Central memory CD4-positive, alpha-beta T cell (primary cell): Measurements from ENCODE around the gene DPF3.
A peak's percentile ranks its signal among the peaks of the same experiment; 100 is the strongest.

Experiments used
- DNase-seq: peaks from one replicate; pipeline ENCODE4 v3.0.0; 2022

DPF3 gene

DNA sequence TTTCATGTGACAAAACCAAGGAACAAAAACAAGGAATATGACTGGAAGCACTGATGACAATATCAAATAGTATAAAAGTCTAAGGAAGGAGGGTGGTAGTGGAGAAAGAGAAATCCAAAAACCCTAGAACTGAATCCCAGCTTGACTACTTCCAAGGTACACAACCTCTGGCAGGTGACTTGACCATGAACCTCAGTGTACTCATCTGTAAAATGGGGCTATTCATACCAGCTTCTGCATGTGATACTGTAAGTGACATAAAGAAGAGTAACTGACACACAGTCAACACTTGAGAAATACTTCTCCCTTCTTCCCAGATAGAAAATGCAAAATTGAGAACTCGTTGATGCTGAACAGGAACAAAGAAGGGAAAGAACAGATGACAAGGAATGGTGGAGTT, 10.3 kb upstream of the DPF3 start:
- DNase-seq: no peak

DNA sequence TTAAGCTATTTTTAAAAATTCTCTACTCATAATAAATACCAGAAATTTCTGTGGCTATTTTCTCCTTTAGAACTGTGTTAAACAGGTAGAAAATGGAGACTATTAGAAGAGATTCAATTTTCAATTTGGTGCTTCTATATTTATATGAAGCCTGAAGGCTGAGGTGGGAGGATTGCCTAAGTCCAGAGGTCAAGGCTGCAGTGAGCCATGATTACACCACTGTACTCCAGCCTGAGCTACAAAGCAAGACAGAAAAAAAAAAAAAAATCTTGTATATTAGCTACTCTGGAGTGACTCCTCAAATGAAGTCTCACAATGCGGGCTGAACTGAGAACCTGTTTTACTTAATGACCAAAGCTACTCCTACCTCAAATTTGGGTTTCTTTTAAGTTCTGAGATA, 9.8 kb upstream of the DPF3 start:
- no peak for DNase-seq

DNA sequence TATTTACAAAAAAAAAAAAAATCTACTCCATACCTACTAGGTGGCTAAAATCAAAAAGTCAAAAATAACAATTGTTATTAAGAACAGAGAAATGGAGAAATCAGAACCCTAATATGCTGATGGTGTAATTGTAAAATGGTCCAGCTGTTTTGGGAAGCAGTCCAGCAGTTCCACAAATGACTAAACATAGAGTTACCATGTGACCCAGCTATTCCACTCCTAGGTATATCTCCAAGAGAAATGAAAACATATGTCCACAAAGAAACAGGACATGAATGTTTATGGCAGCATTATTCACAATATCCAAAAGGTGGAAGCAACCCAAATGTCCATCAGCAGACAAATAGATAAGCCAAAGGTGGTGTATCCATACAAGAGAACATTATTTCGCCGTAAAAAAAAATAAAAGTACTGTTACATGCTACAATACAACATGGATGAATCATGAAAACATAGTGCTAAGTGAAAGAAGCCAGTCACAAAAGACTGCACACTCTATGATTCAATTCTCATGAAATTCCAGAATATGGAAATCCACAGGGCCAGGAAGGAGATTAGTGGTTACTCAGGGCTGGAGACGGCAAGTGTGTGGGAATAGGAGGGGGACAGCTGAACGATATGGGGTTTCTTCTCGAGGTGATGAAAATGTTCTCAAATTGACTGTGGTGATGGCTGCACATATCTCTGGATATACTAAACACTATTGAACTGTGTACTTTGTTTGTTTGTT, 9.1 kb upstream of the DPF3 start:
- no peak for DNase-seq

DNA sequence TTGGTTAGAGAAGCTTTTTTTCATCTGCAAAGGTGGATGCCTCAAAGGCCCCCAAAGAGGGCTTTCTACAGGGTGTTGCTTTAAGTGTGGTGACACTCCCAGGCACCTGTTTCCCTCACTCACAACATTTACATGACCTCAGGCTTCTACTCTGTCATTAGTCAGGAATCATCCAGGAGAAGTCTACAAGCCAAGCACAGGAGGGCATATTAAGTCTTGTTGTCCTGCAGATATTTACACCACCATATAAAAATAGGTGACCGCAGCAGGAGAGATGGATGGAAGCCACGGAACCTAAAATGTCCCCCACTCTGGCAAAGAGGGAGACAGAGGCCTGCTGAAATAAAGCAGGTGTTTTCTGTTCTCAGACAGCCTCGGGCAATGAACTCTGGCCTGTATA, 7.5 kb upstream of the DPF3 start:
- DNase-seq: no peak

DNA sequence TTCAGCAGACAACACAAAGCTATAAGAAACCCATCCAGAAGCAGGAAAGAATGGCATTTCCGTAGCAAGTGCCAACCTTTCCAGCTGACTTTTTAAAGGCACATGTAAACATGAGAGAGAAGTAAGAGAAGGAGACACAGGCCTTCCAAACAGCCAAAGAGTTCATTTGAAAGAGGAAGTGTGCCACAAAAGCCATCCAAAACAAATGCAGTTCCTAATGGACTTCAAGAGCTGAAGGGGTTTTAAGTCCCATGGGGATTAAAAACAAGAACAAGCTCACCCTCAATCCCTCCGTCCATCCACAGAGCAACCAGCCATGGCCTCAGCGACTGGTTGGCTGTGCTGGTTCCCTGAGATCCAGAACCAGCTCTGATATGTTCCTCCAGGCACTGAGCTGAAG, 4.5 kb upstream of the DPF3 start:
- DNase-seq: no peak

DNA sequence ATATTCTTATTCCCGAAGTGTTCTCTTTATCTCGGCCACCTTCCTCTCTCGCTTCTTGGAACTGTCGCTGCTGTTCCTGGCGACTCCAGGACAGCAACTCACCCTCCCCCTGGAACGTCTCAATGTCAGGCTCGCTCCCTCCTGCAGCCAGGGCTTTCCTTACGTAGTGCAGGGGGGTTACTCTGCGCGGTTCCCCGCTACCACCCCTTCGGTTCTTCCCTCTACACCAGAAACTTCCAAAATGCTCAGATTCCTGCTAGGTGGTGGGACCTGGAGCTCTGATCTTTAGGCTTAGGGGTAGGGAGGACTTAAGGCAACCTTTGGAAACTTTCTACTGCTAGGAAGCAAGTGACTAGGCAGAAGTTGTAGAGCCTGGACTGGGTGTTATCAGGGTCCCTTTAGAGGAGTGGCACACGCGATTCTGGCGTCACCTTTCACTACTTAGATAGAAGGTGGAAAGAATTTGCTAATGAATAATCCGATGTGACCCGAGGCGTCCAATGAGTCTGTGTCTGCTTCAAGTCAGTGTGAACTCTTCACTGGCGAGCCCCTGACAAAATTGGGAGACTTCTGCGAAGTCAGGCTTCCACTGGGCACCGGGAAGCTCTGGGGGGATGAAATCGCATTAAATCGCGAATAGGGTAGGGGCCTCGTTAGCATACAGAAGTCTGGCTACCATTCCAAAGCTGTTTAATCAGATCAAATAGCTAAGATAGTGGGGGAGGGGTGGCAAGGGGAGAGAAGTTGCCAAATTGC, 900 bp upstream of the DPF3 start:
- DNase-seq: peak; percentile 4

DNA sequence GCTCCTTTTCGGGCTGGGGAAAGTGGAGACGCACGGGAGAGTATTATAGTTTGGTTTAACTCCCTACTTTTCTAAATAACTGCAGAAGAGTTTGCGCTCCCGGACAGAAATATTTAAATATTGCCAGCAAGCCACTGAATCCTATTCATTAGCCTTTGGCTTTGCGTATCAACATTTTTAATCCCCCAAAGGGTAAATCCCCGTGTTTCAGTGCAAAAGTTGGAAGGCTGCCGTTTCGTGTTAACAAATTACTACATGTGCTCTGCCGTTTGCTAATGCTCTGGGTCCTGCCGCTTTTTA, 372 bp upstream of the DPF3 start:
- no peak for DNase-seq

DNA sequence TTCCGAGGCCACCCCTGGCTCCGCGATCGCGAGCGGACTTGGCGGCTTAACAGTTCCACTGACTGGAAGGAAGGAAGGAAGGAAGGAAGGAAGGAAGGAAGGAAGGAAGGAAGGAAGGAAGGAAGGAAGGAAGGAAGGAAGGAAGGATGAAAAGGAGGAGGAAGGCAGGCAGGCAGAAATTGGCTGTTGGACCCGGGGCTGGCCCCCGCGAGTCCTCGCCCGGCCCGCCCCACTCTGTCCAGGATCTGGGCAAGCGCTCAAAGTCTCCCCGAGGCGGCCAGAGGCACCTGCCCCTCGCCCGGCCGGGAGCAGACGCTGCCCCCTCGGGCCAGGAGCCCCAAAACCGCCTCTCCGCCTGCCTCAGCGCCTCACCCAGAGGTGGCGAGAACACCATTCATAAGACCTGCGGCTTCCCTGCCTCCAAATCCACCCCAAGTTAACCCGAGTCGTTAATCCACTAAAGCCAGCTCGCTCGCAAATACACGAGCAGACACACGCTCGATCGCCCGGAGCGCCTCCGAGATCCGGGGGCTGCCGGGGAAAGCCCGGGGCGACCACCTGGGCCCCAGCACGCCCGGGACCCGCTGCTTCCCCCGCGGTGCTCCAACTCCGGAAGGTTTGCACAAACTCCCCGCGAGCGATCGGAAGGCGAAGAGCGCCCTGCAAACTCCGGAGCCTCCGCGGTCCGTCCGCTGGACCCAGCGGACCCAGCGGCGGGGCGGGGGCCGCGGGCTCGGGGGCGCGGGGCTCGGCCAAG, 844 bp downstream of the DPF3 start:
- peak; percentile 19 for DNase-seq

DNA sequence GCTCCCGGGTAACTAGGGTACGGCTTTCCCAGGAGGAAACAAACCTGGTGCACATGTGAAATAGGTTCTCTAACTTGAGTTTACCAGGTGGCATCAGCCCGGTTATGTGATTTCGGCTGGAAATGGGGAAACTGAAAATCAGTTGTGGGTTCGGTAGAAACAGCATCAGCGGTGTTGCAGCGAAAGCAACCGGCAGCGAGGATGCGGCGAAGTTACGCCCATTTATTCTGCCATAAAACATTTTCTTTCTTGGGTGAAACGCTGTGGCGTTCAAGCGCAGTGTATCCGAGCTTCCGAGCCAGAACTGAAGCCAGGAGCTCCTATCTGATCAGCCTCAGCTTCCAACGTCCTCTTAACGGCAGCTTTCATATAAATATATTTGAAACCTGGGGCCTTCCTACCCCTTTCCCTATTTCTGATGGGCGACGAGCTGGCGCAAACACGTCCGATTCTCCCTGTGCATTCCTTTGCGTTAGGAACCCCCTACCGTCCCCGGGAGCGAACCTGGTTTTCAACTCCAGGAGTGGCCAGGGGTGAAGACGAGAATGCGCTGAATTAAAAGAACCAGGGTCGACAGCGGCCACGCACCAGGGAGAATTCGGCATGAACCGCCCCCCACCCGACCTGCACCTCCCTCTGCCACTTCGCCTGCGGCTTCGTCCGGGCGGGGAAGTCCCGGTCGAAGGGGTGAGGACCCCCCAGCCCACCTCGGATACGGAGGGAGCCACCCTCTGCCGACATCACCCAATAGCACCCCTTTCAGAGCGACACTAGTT, 1.6 kb downstream of the DPF3 start:
- DNase-seq: peak; percentile 19

DNA sequence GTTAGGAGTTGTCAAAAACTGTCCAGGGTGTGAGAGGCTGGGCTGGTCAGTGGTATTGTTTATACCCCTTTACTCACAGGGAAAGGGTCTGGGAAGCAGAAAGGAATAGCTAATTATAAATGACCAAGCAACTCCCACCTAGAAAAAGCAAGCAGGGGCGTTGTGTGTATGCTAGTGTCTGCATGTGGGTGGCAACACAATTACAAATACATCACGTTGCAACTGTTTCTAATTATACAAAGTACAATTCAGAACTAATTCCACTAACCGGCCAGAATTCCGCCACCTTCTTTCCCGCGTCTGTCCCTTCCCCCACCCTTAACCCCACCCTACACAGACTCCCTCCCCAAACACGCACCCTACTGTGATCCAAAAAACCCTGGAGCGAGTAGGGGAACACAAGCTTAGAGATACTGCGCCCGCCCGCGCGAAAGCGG, 2.2 kb downstream of the DPF3 start:
- no peak for DNase-seq

DNA sequence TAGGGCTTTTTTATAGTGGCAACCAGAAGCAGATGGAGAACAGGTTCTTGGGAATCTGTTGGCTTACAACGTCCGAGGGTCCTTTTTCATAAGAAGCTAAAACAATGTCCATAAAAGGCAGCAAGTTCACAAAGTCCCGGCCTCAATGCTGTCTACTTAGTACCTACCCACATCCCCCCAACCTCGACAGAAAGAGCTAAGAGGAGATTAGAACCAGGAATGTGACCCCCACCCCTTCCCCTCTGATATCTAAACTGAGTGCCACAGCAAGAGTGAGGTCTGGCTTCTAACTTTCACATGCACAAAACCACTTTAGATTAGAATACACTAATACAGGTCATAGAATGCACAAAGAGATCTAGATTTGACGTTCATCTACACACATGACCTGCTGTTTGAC, 4.5 kb downstream of the DPF3 start:
- no peak for DNase-seq

DNA sequence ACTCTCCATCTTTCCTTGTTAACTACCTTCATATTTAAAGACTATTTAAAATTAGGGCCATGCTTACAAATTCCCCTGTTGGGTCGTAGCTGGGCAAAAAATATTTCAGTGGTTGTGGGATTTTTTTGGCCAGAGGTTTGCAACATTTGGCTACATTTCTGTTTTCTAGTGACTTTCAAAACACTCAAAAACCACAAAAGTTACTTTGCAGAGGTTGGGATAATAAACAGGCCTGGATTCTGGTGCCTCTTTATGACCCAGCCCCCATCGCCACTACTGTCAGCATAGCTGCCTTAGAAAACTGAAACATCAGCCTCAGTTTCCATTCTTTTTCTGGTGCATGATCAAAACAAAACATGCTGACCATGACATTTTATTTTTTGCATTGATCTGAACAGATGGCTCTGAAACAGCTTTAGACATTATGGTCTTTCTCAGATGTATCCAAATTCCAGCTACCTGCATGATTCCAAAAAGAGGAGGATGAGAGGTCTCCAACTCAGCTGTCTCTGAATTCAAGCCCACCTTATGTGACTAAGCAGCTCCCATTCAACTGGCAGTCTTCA, 5.2 kb downstream of the DPF3 start:
- no peak for DNase-seq

DNA sequence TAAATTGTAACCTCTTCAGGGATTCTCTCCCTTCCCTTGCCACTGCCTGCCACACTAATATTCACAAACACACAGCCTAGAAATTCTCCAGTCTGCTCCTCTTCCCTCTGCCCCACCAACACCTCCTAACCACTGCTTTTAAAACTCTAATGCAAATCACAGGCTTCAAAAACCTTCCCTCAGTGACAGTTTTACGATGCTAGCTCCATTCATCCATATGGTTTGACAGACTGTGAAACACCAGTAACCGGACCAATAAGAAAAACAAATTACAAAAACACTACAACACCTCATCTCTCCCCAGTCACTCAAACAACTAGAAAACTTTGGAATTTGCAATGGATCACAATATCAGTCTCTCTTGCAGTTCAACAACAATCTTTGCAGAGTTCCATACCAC, 5.7 kb downstream of the DPF3 start:
- no peak for DNase-seq

DNA sequence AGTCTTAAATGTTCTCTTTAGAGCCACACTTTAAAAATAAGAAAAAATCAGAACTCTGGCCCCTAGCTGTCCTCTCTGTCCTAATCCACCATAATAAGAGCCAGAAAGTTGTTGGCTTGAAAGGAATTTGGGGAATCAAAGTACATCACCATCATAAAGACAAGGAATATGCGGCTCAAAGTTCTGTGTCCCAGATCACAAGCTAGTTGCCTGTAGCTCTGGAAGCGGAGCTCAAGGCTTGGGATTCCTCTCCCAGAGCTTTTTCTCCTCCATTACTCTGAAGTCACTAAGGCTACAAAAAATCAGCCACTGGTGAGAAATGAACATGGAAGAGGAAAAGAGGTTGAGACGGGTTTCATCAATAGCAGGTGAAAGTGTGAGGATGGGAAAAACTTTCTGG, 6.4 kb downstream of the DPF3 start:
- DNase-seq: no peak

DNA sequence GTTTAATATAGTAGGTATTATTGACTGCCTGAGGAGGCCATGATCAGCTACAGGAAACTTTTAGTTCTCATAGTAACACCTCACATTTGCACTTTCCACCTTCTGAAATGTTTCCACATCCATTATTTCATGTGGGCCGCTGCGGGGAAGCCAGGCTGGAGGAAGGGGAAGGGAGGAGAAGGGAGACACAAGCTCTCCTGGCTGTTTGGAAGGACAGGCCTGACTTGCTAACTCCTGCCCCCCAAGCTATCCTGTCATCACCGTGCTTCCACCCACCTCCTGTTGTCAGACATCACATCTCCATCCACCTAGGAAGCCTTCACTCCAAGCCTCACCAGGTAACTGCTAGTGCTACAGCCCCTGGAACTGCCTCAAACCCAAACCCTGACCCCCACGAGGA, 9.5 kb downstream of the DPF3 start:
- DNase-seq: no peak

DNA sequence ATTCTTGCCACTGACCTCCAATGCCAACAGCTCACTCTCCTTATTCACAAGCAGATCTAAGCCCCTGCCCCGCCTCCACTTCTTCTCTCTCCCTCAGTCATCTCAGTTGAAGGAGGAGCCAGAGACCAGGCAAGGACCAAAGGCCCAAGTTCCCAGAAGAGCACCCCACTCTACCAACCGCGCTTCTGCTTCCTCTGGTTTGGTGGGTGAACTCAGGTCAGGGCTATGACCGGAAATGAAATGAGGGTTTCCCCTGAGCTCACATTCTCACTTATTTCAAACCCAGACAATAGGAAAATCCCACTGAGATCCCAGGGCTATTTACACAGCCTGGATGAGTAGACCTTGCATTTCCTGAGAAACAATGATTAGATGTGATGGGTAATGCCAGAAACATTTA, 9.9 kb downstream of the DPF3 start:
- no peak for DNase-seq

DNA sequence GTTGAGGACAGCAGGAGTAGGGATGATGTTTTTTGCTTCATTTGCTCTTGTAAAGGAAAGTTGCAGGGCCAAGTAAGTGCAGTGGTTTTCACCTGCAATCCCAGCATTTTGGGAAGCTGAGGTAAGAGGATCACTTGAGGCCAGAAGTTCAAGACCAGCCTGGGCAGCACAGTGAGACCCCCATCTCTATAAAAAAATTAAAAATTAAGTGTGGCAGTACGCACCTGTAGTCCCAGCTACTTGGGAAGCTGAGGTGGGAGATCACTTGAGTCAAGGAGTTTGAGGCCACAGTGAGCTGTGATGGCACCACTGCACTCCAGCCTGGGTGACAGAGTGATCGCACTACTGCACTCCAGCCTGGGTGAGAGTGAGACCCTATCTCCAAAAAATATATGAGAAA, 10.8 kb downstream of the DPF3 start:
- DNase-seq: no peak

DNA sequence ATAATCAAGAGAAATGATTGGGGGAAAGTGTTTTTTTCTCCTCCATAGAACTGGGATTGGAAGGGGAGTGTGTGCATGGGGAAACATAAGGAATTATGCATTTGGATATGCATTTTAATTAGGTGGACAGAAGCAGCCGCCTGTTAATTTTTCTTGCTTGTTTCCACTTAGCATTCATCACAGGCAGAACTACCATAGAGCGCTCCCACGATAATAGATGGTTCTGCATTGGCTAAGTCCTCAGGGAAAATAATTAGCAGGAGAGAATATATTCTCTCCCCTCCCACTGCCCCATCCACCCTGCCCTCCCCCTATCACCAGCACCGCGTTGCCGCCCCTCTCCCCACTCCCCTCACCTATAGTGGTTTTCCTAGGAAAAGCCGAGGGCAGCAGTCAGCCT, 11.4 kb downstream of the DPF3 start:
- DNase-seq: no peak

DNA sequence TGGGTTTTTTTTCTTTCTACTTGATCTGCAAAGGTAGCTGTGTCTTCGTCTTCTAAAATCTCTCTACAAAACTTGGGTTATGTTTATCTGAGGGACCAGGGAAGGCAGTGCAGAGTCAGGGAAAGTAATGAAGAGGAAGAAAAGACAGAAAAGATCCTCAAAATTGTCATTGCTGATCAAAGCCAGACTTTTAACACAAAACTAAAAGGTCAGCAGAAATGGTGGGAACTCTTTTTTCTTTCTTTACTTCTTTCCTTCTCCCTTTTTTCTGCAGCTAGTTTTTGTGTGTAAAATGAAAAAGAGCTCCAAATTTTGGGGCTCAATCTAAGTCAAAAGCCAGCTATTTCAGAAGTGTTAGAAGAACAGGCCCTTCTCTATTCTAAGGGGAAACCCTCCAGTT, 11.9 kb downstream of the DPF3 start:
- DNase-seq: no peak

DNA sequence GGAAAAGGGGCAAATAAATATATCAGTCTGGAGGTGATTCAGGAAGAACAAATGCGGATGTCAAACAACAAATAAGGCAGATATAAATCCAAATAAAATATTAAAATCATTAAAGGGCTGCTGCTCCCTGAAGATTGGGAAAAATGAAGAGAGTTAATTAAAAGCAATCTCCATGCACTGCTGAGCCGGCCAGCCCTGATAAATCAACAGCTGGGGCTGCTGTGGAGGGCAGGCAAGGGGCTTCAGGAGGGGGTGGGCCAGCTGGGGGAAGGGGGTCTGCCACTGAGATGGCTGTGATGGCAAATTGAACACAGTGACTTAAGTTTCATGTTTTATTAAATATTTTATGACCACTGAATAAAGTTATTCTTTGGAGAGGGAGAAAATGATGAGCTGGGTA, 12.4 kb downstream of the DPF3 start:
- DNase-seq: no peak

DNA sequence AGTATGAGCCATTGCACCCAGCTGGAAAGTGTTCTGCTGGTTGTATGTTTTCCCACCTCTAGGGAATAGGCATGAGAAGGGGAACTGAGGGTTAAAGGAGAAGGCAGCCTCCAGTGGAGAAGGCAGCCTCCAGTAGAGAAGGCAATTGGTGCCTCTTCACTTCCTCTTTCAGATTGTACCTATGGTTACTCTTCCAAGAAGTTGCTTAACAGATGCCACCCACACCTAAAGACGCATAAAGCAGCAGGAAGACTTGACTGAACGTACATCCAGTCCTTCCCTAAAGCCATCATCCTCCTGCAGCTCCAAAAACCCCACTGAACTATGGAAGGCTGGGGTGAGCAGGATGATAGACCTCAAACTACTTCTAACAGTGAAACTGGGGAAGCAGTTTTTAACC, 13.1 kb downstream of the DPF3 start:
- DNase-seq: no peak

DNA sequence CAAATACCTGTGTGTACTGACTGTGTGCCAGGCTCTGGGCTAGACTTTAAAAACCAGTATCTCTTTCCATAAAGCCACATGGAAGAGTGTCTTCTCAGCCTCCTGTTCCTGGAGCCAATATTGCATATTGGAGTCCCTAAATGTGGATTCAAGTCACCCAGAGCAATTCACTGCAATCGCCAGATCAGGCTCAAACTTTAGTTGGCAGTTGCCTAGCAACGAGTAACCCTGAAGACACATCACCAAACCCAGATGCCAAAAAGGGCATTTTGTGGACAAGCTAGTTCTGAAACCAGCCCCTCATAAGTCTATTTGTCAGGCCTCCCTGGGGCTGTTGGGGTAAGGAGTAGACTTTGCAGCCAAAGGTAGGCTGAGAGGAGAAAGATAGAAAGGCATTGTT, 13.7 kb downstream of the DPF3 start:
- DNase-seq: no peak

DNA sequence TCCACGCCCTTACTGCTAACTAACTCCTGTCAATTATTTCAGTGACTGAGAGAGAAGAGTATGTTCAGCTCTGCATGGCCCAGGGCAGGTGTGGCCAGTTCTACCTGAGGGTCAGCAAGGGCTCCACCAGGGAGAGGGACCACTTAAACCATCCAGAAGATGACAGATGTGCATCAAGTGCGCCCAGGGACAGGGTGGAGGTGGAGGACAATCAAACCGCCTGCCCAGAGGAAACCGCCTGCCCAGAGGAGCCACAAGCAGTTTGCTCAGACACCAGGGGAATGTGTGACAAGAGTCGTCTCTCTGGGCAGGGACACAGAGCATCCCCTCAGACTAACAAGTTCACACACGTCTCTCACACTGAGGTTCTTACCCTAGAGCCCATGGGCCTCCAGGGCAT, 14.5 kb downstream of the DPF3 start:
- DNase-seq: no peak
